GM18520 (cell line): ENCODE results near the gene RAC2.

Experiments used
- ATAC-seq: cut with Tn5 transposase; IDR thresholded peaks from one replicate; pipeline ENCODE4 v1.9.1; 2021; ENCODE audit not compliant: unreplicated experiment

RAC2 gene

DNA sequence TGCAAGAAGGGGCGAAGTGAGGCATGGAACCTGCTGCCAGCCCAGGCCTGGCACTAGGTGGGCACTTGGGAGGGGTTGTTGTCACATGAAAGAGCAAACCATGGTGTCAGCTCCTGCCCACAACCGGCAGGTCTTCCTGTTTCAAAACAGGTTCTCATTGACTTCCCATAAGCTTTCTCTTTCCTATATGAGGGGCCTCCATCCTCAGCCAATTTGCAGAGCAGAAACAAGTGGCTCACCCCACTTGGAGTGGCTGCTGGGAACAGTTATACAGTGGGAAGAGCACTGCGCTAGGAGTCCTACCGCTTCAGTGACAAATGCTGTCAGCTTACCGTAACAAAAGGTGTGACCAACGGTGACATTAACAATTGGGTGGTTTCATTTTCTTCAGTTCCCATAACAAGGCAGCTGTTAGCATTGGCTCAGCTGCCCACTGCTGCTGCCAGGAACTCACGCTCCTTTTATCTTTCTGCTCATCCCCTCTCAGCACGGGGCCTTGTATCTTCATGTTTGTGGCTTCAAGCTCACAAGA is 21.6 kb downstream of the RAC2 start:
- ATAC-seq, result no peak

DNA sequence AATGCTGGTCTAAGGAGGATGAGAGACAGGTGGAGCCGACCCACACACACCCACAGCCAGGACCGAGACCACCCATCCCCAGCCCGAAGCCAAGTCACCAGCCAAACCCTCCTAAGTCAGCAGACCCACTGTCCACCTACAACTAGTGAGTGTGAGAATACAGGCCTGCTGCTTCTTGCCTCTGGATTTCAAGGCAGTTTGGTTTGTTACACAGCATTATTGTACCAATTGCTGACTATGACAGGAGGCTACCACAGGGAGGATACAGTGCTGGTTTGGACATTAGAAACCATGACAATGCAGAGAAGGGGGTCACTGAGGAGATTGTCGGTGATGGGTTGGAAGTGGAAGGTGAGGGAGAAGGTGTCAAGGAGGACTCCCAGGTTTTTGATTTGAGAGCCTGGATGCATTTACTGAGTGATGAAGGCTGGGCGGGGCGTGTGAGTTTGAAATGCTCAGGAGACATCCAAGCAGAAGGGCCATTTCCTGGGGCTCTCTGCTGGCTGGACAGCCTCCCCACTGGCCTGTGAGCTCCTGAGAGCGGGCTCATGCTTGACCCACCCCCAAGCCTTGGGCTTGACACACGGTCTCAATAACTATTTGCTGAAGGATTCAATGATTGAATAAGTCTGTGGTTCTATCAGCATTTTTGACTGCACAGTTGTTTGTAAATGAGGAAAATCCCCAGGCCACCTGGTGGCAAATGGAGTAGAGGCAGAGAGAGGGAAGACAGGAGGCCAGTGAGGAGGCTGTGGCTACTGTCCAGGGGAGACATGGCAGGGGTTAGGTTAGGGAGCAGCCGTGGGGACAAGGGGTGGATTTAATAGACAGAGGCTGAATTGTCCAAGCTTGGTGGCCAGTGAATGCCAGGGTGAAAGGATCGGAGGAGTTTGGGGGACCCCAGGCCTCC is 22.4 kb downstream of the RAC2 start:
- no peak for ATAC-seq

- ATAC-seq, result no peak
Measured at GRCh38 chr22:37220543-37220981, 23.5 kb downstream of the RAC2 start.

DNA sequence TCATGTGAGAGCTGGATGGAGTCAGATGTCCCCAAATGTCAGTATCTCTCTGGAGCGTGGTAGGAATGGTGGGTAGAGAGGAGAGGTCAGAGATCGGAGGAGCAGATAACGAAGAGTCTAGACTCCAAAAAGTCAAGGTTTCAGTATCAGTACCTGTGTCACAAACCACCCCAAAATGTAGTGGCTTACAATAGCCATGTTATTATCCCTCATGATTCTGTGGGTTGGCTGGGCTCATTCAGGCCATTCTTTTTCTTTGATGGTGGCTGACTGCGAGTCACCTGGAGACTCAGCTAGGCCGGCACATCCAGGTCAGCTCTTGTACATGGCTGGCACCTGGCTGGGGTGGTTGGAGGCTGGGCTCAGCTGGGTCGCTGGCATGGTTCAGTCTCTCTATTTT is 24.5 kb downstream of the RAC2 start:
- ATAC-seq, result no peak

- peak; percentile 62 for ATAC-seq
Measured at GRCh38 chr22:37218771-37219411, 25.2 kb downstream of the RAC2 start.

DNA sequence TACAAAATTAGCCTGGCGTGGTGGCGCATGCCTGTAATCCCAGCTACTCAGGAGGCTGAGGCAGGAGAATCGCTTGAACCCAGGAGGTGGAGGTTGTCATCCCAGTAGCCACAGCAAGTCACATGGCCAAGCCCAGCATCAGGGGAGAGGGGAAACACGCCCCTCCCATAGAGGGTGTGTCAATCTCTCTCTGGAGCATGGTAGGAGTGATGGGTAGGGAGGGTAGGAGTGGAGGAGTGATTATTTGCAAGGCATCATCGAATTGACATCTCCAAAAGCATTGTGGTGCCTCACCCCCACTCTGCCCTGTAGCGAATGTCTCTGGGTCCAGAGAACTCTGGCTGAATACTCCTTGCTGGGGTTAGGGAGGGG is 25.7 kb downstream of the RAC2 start:
- no peak for ATAC-seq

DNA sequence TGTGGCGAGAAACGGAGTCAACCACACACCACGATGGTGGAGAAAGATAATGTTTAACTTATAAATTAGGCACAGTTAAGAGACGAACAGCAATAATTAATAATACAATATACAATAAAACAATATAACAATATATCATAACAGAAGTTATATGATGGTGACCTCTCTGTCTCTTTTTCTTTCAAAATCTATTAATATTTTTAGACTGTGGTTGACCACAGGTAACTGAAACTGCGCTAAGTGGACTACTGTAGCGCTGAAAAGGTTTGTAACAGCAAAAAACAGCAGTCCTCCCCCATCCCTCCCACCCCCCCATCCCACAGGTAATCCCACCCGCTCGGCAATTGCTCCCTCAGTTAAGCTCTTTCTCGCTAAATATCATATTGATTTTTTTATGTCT is 28.2 kb downstream of the RAC2 start:
- no peak for ATAC-seq

GRCh38 chr22:37214731-37215030 is 29.4 kb downstream of the RAC2 start:
- ATAC-seq, result no peak

DNA sequence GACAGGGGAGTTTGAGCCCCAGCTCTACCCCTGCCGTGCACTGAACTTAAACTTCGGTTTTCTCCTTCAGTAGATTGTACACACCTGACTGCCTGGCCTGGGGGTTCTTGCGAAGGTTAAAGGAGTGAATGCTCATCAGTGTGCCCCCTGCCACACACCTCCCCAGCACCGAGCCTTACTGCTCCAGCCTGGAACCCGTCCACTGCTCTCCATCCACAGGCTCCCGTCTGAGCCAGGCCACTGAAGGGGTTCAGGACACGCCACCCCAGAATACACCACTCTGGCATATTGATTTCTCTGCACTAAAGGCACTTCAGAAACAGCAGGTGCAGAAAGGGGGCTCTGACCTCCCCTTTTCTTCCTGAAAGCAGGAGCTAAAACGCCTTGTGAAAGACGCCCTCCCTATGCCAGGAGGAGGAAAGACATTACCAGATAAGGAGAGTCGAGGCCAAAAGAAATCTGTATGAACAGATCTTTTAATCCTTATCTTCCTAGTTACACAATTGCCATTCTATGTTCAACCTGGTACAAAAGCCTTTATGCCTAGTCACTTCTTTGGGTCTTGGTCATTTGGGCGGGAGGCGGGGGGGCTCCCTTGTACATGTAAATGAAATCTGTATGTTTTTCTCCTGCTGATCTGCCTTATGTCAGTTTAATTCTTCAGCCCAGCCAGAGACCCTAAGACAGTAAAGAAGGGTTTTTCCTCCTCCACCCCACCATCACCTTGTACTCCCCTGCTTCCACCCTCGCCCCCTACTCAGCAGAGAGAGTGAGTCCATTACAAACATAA is 29.9 kb downstream of the RAC2 start:
- no peak for ATAC-seq

GRCh38 chr22:37213218-37213855 is 30.7 kb downstream of the RAC2 start:
- ATAC-seq, result no peak

DNA sequence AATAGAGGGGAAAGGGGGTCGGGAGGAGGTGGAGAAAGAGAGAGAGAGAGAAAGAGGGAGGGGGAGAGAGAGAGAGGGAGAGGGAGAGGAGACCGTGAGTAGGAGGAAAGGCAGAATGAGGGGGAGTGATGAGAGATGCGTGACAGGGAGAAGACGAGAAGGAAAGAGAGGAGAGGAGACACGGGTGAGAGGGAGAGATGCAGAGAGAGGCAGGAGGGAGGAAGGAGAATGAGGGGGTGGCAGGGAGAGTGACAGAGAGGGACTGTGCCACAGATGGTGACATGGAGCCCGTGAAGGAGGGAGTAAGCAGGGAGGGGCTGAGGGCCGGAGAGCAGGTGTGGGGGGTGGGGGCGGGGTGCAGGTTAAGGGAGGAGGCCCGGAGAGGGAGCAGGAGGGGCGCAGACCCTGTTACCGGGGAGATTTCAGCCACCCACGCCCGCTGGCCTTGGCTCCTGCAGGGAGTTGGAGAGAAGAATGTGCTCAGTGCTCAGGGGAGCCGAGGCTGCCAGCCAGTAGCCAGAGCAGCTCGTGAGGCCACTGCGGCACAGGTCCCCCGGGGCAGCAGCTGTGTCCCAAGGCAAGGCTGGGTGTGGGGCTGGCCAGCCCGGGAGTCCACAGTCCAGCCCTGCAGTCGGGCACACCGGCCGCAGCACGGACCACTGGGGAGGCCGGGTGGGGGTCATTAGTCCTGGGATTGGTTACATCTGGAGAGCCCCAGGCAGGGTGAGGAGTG is 31.7 kb downstream of the RAC2 start, which contains the start of gene SSTR3:
SSTR3 (minus strand) TSS at position 304 of the 733 bp plus-strand sequence. CDS start 4,674 bp downstream, outside the sequence.
- ATAC-seq, result no peak

- ATAC-seq, result no peak
Measured at GRCh38 chr22:37211866-37212173, 32.2 kb downstream of the RAC2 start.

DNA sequence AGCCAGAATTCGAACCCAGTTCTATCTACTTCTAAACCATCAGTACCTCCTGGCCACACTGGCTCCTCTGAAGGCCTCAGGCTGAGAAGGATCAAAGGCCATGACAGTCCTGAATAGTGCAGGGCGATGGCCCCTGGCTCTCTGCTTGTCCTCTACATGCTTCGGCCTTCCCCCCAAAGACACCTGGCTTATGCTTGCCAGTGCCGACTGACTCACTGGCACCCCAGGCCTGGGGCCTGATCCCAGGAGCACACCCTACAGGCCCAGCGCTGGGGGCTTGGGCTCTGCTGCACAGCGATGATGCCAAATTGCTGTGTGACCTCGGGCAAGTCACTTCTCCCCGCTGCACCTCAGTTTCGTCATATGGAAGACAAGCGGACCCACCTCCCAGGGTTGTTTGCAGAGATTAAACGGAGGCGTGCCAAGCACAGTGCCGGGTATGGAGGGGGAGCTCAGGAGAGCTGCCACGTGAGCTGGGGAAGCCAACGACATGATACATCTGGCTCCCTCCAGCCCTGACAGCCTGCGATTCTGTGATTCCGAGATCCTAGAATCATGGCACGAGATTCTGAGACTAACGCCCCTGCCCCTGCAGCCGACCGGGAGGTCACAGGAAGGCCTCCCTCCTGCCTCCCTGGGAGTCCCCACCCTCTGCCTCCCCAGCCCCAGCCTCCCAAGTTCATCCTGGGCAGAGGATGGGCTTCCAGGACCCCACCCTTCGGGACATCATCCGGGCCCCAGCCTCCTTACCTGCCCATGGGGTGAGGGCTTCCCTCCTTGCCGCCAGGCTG is 32.8 kb downstream of the RAC2 start:
- no peak for ATAC-seq

DNA sequence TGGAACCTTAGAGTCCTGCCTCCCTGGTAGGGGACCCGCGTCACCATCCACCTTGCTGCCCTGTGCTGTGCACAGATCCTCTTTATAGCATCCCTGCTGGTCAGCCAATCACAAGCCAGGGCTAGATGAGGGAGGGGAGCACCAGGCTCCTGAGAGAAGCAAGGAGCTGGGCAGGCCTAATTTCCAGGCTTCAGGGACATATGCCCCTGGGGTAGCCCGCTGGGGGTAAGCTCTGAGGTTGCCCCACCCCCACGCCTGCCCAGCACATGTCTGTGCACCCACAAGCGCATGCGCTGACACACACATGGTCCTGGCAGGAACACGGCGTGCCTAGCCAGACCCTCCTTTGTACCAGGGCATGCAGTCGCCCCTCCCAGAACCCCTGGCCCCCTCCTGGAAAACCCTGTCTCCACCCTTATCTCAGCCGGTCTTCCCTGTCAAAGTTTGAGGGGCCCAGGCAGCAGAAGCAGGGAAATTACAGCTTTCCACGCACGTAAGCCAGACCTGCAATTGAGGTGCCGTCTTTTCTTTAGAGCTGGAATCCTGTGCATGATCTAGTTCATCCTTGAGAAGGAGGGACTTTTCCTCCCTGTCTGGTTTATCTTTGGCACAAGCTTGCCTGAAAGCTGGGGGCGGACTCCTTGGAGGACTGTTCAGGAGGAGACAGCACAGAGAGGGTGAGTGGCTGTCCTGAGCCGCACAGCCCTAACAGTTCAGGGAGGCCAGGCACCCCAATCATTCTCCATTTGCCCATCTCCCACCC is 33.8 kb downstream of the RAC2 start:
- ATAC-seq, result no peak

- no peak for ATAC-seq
Measured at GRCh38 chr22:37209140-37209845, 34.8 kb downstream of the RAC2 start.

- no peak for ATAC-seq
Measured at GRCh38 chr22:37208401-37209139, 35.5 kb downstream of the RAC2 start.

GRCh38 chr22:37207981-37208380 is 36.1 kb downstream of the RAC2 start:
- no peak for ATAC-seq
